GM19043 (cell line): Measurements from ENCODE around the gene JPH3.
A peak's percentile ranks its signal among the peaks of the same experiment; 100 is the strongest.
"Not testable (repeated sequence)": the region's sequence is repeated elsewhere in the genome, so short reads cannot be mapped to it uniquely, and the experiment has no call there.

Experiments used
- ATAC-seq: cut with Tn5 transposase; IDR thresholded peaks from one replicate; pipeline ENCODE4 v1.9.1; 2021; ENCODE audit warnings: low read depth; ENCODE audit not compliant: unreplicated experiment

Gene JPH3

DNA sequence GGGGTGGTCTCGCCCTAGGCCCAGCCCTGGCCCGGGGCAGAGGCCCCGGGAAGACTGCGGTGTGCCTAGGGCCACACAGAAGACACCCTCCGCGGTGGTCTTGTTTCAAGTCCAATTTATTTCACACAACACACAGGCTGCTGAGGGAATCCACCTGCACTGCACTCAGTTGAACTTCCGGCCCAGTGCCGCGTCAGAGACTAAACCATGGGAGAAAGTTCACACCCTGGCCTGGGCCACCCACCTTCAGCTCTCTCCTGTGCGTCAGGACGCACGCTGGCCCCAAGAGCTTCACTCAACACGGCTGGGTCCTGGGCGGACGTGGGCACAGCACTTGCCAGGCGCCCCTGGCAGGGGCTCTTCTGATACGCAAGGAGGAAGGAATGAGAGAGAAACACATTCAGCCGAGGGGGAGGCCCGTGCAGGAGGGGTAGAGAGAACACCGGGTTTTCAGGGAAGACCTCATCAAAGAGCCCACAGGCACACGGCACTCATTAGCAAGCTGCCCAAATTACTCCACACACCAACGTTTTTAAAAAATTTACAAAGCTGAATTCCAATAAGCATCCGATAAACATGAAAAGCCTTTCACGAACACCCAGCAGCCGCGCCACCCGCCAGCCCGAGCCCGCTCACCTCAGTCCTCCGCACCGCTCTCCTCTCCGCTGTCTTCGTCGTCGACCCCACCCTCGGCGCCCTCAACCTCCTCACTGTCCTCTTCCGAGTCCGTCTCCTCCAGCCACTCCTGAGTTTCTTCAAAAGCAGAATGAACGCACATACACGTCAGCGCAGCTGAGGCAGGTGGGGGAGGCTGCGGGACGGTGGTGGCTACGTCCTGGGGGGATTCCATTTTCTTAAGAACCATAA lies 105.6 kb downstream of the JPH3 start:
- no peak for ATAC-seq

DNA sequence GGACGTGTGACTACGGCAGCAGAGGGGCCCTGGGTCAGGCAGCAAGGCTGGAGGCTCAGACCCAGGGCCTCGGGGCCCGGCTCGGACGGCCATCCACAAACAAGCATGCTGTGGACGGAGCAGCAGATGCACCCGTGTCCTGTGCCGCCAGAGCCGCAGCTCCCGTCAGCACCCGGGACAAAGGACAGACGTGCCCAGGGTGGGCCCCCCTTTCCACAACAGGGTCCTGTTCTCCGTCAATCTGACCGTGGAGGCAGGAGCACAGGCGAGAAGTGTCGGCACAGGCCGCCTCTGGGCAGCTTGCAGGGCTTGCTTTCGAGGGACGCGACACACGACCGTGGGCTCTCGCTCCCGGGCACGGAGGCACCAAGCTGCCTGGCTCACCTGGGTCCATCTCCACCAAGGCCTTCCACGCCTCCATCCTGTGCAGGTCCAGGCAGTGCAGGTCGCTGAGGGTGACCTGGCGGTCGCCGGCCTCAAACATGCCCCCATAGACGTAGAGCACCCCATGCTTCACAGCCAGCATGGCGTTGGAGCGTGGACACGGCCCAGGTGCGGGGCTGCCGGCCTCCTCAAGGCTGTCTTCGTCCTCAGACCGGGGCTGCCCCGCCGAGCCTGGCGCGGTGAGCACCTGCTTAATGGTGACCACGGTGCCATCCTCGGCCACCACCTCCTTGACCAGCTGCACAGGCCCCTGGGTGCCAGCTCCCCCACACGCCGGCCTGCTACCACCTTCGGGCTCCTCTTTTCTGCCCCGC lies 106.8 kb downstream of the JPH3 start:
- ATAC-seq: no peak

DNA sequence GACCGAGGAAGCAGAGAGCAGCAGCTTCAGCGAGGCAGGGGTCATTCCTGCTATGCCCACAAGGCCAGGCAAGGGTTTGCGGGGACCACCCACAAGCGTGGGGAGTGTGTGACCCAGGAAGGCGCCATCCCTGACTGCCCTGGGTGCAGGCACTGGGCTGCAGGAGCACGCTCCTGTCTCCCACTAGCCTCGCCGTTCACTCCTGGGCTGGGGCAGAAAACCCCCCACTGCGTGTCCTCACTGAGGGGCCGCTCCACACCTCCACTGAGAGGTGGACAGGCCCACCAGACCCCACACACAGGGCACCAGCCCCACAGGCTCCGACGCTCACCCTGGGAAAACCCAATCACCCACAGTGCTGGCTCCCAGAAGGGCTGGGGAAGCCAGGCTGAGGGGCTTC lies 107.4 kb downstream of the JPH3 start:
- ATAC-seq: no peak

DNA sequence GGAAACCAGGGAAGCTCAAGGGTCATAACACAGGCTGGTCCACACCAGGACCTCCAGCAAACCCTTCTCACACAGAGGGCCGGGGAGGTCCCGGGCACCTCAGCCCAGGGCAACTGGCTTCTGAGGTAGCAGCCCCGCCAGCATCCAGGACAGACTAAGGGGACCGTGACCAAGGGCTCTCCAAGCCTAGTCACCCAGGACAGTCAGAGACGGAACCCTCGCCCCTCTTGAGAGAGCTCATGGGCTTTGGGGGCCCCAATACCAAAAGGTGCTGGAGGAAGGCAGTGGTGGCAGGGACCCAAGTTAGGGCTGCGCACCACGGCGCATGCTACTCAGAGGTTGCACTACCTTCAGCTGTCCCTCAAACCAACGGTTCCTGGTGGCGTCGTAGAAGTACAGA lies 108.6 kb downstream of the JPH3 start:
- no peak for ATAC-seq

DNA sequence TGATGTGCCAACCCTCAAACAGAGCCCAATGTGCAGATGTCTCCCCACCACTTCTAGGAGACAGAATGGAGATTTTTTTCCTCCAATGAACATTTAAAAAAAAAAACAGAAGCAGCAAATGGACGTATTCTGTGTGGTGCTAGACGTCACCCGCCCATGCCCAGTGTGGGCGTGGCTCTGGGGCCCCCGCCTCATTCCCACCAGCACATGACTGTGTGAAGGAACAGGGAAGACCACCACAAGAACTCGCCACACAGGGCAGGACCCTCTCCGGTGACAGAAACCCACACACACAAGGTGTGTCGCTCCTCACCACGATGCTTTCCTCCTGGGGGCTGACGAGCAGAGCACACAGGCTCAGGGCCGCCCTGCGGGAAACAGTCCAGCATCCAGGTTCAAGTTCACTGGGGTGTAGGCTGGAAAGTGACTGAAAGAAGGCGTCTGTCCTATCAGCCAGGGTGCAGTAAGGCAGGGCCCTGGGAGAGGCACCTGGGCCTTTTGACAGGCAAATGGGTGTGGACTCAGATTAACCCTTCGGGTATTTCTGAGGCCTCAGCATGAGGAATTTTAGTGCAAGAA lies 110.0 kb downstream of the JPH3 start:
- ATAC-seq: no peak

DNA sequence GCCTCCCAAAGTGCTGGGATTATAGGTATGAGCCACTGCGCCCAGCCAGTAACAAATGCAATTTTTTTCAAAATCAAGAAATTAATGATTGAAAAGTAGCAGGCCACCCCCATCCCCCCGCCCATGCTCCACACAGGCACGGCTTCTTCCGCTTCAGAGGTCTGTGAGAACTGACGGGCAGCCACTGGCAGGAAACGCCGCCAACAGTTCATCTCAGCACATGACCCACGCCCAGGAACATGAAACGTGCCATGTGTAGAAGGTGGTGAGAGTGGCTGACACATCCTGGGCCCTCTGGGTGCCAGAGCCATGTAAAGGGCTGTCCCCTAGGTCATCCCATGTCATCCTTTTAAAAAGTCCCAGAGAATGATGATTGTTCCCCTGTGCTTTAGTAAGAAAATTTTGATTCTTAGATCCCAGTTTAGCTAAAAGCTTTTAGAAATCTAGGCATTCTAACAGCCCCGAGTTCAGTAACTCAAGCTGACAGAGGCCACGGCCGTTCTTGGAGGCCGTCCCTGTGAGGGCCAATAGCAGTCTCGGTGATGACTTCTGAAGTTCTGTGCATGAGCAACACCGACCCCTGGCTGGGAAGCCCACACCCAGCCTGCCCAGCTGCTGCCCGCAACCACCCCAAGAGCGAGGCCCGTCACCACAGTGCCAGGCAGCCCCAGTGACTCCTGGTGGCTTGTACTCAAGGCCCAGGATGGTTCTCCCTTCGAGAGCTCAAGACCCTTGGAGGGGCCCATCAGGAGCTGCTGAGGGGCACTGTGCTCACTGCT lies 111.3 kb downstream of the JPH3 start:
- no peak for ATAC-seq

DNA sequence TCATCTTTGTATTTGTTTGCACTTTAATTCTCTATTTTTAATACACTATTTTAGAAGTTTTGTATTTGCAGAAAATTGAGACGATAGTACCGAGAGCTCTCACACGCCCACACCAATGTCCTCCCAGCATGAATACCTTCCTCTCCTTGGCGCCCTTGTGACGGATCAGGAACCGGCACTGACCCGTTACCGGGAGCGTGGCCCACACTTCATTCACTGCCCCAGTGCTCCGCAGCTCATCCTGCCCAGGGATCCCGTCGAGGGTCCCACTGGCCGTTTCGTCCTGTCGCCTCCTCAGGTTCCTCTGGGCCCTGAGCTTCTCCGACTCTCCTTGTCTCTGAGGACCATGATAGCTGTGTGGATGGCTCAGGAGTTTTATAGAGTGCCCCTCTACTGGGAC lies 112.9 kb downstream of the JPH3 start:
- ATAC-seq: no peak

DNA sequence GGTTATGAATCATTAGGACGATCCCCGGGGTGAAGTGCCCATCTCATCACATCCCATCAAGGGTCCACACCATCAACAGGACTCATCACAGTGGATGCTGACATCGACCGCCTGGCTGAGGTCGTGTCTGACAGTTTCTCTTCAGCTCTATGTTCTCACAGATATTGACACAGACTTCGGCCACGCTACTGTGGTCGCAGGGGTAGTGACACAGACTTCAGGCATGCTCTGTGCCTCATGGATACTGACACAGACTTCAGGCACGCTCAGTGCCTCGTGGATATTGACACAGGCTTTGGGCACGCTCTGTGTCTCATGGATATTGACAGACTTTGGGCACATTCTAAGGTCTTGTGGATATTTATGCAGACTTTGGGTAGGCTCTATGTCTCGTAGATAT lies 113.3 kb downstream of the JPH3 start:
- no peak for ATAC-seq

DNA sequence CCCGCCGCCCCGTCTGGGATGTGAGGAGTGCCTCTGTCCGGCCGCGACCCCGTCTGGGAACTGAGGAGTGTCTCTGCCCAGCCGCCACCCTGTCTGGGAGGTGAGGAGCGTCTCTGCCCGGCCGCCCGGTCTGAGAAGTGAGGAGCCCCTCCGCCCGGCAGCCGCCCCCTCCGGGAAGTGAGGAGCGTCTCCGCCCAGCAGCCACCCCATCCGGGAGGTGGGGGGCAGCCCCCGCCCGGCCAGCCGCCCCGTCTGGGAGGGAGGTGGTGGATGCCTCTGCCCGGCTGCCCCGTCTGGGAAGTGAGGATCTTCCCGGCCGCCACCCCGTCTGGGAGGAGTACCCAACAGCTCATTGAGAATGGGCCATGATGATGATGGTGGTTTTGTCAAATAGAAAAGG lies 116.5 kb downstream of the JPH3 start:
- not testable (repeated sequence) for ATAC-seq

DNA sequence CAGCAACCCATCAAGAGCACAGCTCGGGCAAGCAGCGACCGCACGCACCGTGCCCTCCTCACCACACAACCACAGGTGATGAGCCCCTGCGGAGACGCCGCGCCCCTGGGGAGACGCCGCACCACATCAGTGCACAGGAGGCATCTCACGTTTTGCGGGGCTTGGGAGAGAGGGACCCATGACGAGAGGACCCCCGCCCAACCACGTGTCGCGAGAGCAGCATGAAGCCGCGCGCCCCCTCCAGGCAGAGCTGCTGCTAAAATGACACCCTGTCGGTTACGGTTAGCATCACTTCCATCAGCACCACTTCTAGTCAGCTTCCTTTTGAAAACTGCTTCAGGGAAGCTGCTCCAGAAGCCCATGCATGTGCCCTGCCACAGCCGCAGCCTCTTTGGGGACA lies 118.1 kb downstream of the JPH3 start:
- no peak for ATAC-seq

DNA sequence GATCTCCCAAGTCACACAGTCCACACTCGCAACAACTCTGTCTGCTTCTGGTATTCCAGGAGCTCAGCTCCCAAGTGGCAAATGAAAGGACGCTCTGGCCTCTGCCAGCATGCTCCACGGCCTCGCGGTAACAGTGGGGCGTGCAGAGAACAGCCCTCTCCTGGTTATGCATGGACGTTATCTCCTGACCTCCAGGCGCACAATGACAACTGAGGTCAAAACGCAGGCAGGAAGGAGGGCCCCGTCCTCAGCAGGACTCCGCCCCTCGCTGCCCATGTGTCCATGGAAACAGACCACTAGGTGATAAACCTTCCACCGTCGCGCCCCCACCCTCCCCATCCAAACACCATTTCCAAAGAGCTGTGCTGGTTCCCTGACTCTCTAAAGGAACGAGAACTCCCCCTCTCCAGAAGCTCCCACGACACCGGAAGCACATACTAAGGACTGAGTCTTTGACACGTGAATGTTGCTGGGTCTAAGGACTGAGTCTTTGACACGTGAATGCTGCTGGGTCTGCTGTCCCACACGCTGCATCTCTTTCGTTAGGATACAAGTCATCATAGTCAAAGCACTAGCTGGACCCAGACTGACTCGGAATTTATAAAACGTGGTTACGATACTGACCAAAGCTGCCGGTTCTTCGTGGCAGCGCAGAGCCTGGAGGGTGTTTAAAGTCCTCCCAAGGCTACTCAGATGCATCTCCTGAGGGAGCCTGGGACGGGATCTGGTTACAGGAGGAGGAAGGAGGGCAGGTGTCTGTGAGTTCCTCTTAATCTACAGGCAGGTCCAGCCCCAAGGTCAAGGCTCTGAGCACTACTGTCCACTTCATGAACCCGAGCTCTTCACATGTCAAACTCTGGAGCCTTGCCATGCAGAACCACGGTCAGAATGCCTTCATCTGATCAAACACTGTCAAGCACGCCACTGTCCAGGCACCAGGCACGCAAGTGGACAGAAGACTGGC lies 119.6 kb downstream of the JPH3 start:
- ATAC-seq: no peak

DNA sequence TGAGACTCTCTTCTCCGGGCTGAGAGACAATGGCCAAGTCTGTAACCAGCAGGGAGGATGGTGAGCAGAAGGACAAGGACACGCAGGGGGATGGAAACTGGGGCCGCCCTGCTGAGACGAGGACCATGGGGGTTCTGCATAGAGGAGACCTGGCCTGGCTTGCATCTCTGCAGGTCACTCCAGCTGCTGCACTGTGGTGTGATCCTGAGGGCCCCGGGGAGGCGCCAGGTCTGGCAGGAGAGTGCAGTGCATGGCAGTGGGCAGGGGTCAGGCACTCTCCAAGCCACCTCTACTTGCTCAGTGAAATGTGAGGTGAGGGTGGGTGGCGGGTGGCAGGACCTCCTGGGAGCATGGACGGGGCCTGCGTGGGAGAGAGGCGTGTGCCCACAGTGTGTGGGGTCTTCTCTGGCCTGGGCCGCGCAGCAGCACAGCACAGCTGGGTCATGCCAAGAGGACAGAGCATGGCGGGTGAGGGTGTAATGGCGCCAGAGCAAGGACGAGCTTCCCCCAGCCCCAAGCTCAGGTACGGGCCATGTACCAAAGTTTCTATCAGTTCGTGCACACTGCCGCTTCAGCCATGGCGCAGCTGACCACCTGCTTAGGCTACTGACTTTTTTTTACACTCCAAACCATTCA lies 120.4 kb downstream of the JPH3 start:
- no peak for ATAC-seq

DNA sequence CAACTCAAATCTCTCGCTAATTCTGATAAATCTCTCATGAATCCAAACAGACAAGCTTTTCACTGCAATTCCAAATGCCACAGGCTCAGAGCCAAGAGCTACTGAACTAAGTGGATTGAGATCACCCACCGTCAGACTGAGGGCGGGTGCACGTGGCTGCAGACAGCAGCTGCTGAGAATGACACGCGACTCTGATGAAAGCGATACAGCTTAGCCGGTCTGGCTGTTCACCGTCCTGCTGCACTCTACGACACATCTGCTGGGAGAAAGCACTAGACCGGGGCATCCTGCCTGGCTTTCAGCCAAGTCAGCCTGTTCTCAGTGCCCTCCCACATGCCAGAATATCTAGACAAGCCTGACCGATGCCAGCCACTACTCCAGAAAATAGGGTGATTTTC lies 120.9 kb downstream of the JPH3 start:
- ATAC-seq: peak; percentile 69

DNA sequence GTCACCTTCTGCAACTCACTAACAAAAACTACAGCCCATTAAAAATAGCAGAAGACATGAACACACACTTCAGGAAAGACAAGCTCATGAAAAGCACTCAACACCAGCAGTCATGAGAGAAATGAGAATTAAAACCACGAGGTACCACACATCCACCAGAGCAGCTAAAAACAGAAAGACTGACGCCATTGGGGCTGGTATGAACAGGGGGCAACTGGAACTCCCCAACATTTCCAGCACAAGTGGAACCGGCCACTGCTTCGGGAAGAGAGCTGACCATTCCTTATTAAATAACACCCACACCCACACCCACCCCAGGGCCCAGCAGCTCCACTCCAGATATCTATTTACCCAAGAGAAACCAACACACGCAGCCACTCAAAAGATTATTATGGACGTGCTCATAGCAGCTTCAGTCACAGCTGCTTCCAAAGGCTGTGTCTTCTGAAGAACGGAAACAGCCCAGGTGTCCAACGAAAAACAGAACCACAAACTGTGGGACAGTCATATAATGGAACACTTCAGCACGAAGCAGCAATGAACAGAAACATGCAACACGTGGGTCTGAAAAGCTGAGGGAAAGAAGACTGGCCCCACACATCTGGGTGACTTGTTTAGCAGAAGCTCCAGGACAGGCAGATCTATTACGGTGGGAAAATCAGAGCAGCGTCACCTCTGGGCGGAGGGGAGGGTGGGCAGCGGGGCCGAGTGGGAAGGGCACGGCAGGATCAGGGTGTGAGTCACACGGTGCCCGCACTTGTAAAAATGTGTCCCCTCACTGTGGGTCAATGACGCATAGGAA lies 122.4 kb downstream of the JPH3 start:
- ATAC-seq: no peak

DNA sequence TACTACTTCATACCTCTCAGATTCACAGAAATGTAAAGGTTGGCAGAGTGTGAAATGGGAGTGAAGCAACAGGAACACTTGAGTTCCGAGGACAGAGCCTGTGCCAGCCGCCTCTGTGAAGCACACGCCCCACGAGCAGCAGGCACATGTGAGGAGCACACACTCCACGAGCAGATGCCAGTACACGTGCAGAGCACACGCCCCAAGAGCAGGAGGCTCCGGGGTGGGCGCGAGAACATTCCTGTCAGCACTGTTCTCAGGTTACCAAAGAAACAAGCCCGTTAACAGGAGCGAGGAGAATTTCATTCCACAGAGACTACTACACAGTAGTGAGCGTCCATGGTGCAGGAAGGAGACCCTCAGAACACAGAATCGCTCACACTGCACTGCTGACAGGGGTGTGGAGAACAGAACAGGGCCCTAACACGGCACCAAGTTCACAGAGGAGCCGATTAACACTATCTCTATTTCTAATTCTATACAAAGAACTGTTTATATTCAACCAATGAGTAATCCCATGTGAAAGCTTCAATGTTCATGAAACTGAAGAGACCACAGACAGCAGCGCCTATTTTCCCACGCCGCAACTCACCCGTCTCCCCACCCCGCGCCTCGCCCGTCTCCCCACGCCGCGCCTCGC lies 123.4 kb downstream of the JPH3 start:
- ATAC-seq: no peak

DNA sequence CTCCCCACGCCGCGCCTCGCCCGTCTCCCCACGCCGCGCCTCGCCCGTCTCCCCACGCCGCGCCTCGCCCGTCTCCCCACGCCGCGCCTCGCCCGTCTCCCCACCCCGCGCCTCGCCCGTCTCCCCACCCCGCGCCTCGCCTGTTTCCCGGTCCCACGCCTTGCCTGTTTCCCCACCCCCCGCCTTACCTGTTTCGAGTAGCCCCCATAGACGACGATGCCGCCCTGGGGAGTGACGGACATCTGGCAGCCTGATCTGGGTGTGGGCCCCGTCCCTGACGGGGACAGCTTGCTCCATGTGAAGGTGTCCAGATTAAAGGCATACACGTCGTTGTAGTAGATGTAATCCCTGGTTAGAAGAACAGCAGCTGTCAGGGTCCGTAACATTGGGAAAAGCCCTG lies 124.3 kb downstream of the JPH3 start:
- ATAC-seq: not testable (repeated sequence)

DNA sequence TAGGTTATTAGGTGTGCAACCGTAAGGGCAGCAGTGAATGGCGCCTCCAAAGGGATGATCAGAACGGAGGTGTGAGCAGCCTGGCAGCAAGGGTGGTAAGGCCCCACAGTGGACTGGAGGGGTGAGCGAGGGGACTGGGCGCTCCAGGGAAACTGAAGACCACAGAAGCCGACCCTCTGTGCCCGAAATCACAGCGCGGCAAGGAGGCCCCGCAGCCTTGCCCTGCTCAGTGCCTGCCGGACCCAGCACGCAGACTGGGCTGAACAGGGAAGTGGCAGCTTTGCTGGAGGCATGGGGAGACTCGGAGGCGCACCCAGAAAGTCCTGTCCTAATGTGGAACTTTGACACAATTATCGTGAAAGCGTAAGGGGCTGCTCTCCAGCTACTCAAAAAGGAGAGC lies 125.0 kb downstream of the JPH3 start:
- ATAC-seq: no peak

DNA sequence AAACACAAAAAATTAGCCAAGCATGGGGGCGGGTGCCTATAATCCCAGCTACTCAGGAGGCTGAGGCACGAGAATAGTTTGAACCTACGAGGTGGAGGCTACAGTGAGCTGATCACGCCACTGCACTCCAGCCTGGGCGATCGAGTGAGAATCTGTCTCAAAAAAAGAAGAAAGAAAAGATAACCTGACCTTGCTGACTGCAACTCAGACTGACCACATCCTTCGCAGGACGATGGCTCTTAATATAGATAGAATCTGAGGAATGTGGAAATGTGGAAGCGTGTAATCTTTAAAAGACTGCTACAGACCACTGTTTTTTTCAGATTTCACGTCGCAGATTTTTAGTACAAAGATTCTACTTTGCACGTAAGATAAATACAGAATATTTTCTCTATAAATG lies 125.7 kb downstream of the JPH3 start:
- ATAC-seq: no peak
